Ishikawa (cell line): ENCODE measurements around the gene TMC3.

Experiments
- CEBPB ChIP-seq: IDR thresholded peaks from 2 replicates; pipeline ENCODE4 v1.6.1; 2012
- CREB1 ChIP-seq: IDR thresholded peaks from 2 replicates; pipeline ENCODE4 v1.6.1; 2012; ENCODE audit warnings: low read depth
- EGR1 ChIP-seq: IDR thresholded peaks from 2 replicates; pipeline ENCODE4 v1.6.1; 2012
- EP300 ChIP-seq: IDR thresholded peaks from 2 replicates; pipeline ENCODE4 v1.6.1; 2012; ENCODE audit warnings: borderline replicate concordance
- FOXM1 ChIP-seq: IDR thresholded peaks from 2 replicates; pipeline ENCODE4 v1.6.1; 2012; ENCODE audit warnings: low read depth, borderline replicate concordance
- MAX ChIP-seq: IDR thresholded peaks from 2 replicates; pipeline ENCODE4 v1.6.1; 2012
- NFIC ChIP-seq: IDR thresholded peaks from 2 replicates; pipeline ENCODE4 v1.6.1; 2012
- RAD21 ChIP-seq: IDR thresholded peaks from 2 replicates; pipeline ENCODE4 v1.6.1; 2012; ENCODE audit warnings: low read depth
- REST ChIP-seq: IDR thresholded peaks from 2 replicates; pipeline ENCODE4 v1.6.1; 2012; ENCODE audit warnings: low read depth, mild to moderate bottlenecking
- TAF1 ChIP-seq: IDR thresholded peaks from 2 replicates; pipeline ENCODE4 v1.6.1; 2012; ENCODE audit warnings: low read depth, mild to moderate bottlenecking
- TCF12 ChIP-seq: IDR thresholded peaks from 2 replicates; pipeline ENCODE4 v1.6.1; 2012; ENCODE audit warnings: low read depth
- TEAD4 ChIP-seq: IDR thresholded peaks from 2 replicates; pipeline ENCODE4 v1.6.1; 2012
- USF1 ChIP-seq: IDR thresholded peaks from 2 replicates; pipeline ENCODE4 v1.6.1; 2012
- YY1 ChIP-seq: IDR thresholded peaks from 2 replicates; pipeline ENCODE4 v1.6.1; 2012; ENCODE audit warnings: low read depth
- ZBTB7A ChIP-seq: IDR thresholded peaks from 2 replicates; pipeline ENCODE4 v1.6.1; 2012; ENCODE audit warnings: low read depth

Gene TMC3

GRCh38 chr15:81332326-81332725 is 41.7 kb downstream of the TMC3 start:
- no peak for TF ChIP-seq CEBPB
- TF ChIP-seq ZBTB7A: no peak
- TF ChIP-seq EGR1: no peak

- TF ChIP-seq EP300: no peak
- TF ChIP-seq TAF1: no peak
- TF ChIP-seq CEBPB: no peak
- no peak for TF ChIP-seq TCF12
- TF ChIP-seq USF1: no peak
- no peak for TF ChIP-seq FOXM1
- TF ChIP-seq CREB1: no peak
- TF ChIP-seq NFIC: no peak
- no peak for TF ChIP-seq REST
- TF ChIP-seq ZBTB7A: no peak
- no peak for TF ChIP-seq YY1
- TF ChIP-seq TEAD4: no peak
- no peak for TF ChIP-seq MAX
- TF ChIP-seq RAD21: no peak
- no peak for TF ChIP-seq EGR1
These were observed 42.4 kb downstream of the TMC3 start for GRCh38 chr15:81331600-81331999.

GRCh38 chr15:81330366-81331090 is 43.5 kb downstream of the TMC3 start:
- TF ChIP-seq REST: no peak
- TF ChIP-seq MAX: no peak
- no peak for TF ChIP-seq FOXM1
- no peak for TF ChIP-seq RAD21
- TF ChIP-seq NFIC: no peak
- no peak for TF ChIP-seq YY1
- TF ChIP-seq TCF12: no peak
- no peak for TF ChIP-seq EGR1
- TF ChIP-seq USF1: no peak
- no peak for TF ChIP-seq TAF1
- no peak for TF ChIP-seq CEBPB
- no peak for TF ChIP-seq ZBTB7A
- no peak for TF ChIP-seq CREB1
- TF ChIP-seq TEAD4: no peak
- no peak for TF ChIP-seq EP300

GRCh38 chr15:81329446-81329845 is 44.6 kb downstream of the TMC3 start:
- no peak for TF ChIP-seq NFIC

GRCh38 chr15:81327516-81327915 is 46.5 kb downstream of the TMC3 start:
- TF ChIP-seq RAD21 (no peak), FOXM1 (no peak), CREB1 (no peak), USF1 (no peak)

GRCh38 chr15:81326466-81327212 is 47.4 kb downstream of the TMC3 start:
- no peak for TF ChIP-seq TCF12
